K562 (cell line): ENCODE data around the gene LRFN4. TPM values are rescaled to one million over a fixed set of nuclear protein-coding genes. Genes with fewer than 3 reads are reported as not detected.

Experiments
- ADNP ChIP-seq: fragments of 200-800 bp; sonication (Bioruptor generic); IDR thresholded peaks from 2 replicates; pipeline ENCODE4 v1.6.1; 2016; ENCODE audit warnings: missing genetic modification characterization, missing compliant biosample characterization
- ARID1B ChIP-seq: fragments of 450-650 bp; IDR thresholded peaks from 2 replicates; pipeline ENCODE4 v1.6.1; 2016; ENCODE audit warnings: antibody characterized with exemption, mild to moderate bottlenecking, inconsistent platforms
- BCL6 ChIP-seq: fragments of 250-450 bp; sonication (Bioruptor Pico); IDR thresholded peaks from 2 replicates; pipeline ENCODE4 v1.4.0; 2020
- BRD9 ChIP-seq: fragments of 450-650 bp; IDR thresholded peaks from 2 replicates; pipeline ENCODE4 v1.6.1; 2018; ENCODE audit warnings: low read depth; ENCODE audit not compliant: partially characterized antibody
- CBX8 ChIP-seq: fragments of 200-600 bp; sonication (generic); IDR thresholded peaks from 2 replicates; pipeline ENCODE4 v1.6.1; 2012; ENCODE audit warnings: borderline replicate concordance, mixed run types, low read depth, mild to moderate bottlenecking, moderate library complexity, mixed read lengths, low read length, control low read depth, inconsistent platforms; ENCODE audit not compliant: poor library complexity, severe bottlenecking; ENCODE audit errors: extremely low read depth
- CEBPG ChIP-seq, 3 experiments: fragments of 200-800 bp in 1 of 3; sonication (Bioruptor generic) in 1 of 3; sonication (generic) in 1 of 3; formaldehyde crosslinking in 1 of 3; IDR thresholded peaks in 2 of 3; conservative IDR thresholded peaks in 1 of 3; 2 replicates each; pipeline versions ENCODE4 v1.6.1 to v1.8.0; 2016 to 2022; ENCODE audit warnings: missing compliant biosample characterization in 2 of 3, missing genetic modification characterization in 2 of 3, mild to moderate bottlenecking in 1 of 3, missing genetic modification reagents in 1 of 3
- CHD4 ChIP-seq: fragments of 200-600 bp; sonication (generic); IDR thresholded peaks from 3 replicates; pipeline ENCODE4 v1.6.1; 2012; ENCODE audit warnings: low read depth, mild to moderate bottlenecking, mixed read lengths, low read length, inconsistent platforms; ENCODE audit not compliant: insufficient read depth, insufficient replicate concordance, poor library complexity, severe bottlenecking
- CXXC5 ChIP-seq: fragments of 250-450 bp; sonication (Bioruptor Pico); IDR thresholded peaks from 2 replicates; pipeline ENCODE4 v1.8.0; 2022; ENCODE audit warnings: inconsistent platforms, mild to moderate bottlenecking, moderate library complexity
- DPF2 ChIP-seq: fragments of 450-650 bp; IDR thresholded peaks from 2 replicates; pipeline ENCODE4 v1.6.1; 2016
- EP300 ChIP-seq: IDR thresholded peaks from 2 replicates; pipeline ENCODE4 v1.6.1; 2012; ENCODE audit warnings: low read length, improper control_type of control experiment
- GTF2B ChIP-seq: IDR thresholded peaks from 2 replicates; pipeline ENCODE4 v1.6.1; 2011; ENCODE audit not compliant: insufficient read length; ENCODE audit errors: extremely low read depth
- KAT7 ChIP-seq: sonication (generic); formaldehyde crosslinking; IDR thresholded peaks from 2 replicates; pipeline ENCODE4 v1.8.0; 2022; ENCODE audit warnings: missing genetic modification reagents, mild to moderate bottlenecking, borderline replicate concordance
- L3MBTL2 ChIP-seq: fragments of 450-650 bp; IDR thresholded peaks from 2 replicates; pipeline ENCODE4 v1.6.1; 2016; ENCODE audit warnings: mild to moderate bottlenecking, moderate library complexity
- MAFF ChIP-seq: IDR thresholded peaks from 2 replicates; pipeline ENCODE4 v1.6.1; 2012; ENCODE audit warnings: low read length, improper control_type of control experiment
- MEIS2 ChIP-seq: fragments of 450-650 bp; IDR thresholded peaks from 2 replicates; pipeline ENCODE4 v1.6.1; 2014; ENCODE audit warnings: mild to moderate bottlenecking; ENCODE audit not compliant: partially characterized antibody
- MITF ChIP-seq: IDR thresholded peaks from 2 replicates; pipeline ENCODE4 v1.6.1; 2014; ENCODE audit warnings: antibody characterized with exemption
- NCOR1 ChIP-seq: fragments of 450-650 bp; IDR thresholded peaks from 2 replicates; pipeline ENCODE4 v1.6.1; 2016; ENCODE audit warnings: mild to moderate bottlenecking, moderate library complexity
- PCBP1 ChIP-seq: fragments of 200-400 bp; formaldehyde crosslinking; IDR thresholded peaks from 2 replicates; pipeline ENCODE4 v1.6.1; 2018; ENCODE audit warnings: mild to moderate bottlenecking, low read depth, low read length; ENCODE audit not compliant: poor library complexity, severe bottlenecking
- SMARCA5 ChIP-seq: fragments of 450-650 bp; IDR thresholded peaks from 2 replicates; pipeline ENCODE4 v1.6.1; 2016
- SMARCB1 ChIP-seq: IDR thresholded peaks from 2 replicates; pipeline ENCODE4 v1.6.1; 2011; ENCODE audit warnings: improper control_type of control experiment, low read depth; ENCODE audit not compliant: insufficient read length
- STAT5A ChIP-seq: IDR thresholded peaks from 2 replicates; pipeline ENCODE4 v1.6.1; 2012; ENCODE audit warnings: low read length, inconsistent platforms, borderline replicate concordance
- ZNF121 ChIP-seq: sonication (generic); formaldehyde crosslinking; conservative IDR thresholded peaks from 2 replicates; pipeline ENCODE4 v1.8.0; 2022; ENCODE audit warnings: missing genetic modification reagents
- ZNF239 ChIP-seq: fragments of 250-450 bp; sonication (Bioruptor Pico); IDR thresholded peaks from 2 replicates; pipeline ENCODE4 v1.4.0; 2020; ENCODE audit warnings: mild to moderate bottlenecking
- ZNF277 ChIP-seq: fragments of 250-450 bp; sonication (Bioruptor Pico); IDR thresholded peaks from 2 replicates; pipeline ENCODE4 v1.8.0; 2022; ENCODE audit warnings: inconsistent platforms, mild to moderate bottlenecking, moderate library complexity, borderline replicate concordance
- ZNF57 ChIP-seq: fragments of 450-650 bp; formaldehyde crosslinking; IDR thresholded peaks from 2 replicates; pipeline ENCODE4 v1.4.0; 2020; ENCODE audit warnings: mild to moderate bottlenecking, moderate library complexity
- polyA plus RNA-seq, 8 experiments: library from polyadenylated mRNA; depleted of rRNA in 4 of 8; stranded (reverse) in 5 of 8; unstranded in 3 of 8; fragments of >200 nt; fragmentation: Nextera tagmentation in 2 of 8; fragmentation: Illumina TruSeq in 1 of 8; extraction: Ambion mirVana in 2 of 8; extraction: Trizol in 1 of 8; gene quantifications; 2 replicates each; pipeline versions ENCODE4 v1.2.1 to v1.2.3, GENCODE V29; 2011 to 2014; ENCODE audit warnings: inconsistent platforms in 1 of 8, missing spikeins in 1 of 8
- total RNA-seq, 7 experiments: library from RNA; depleted of rRNA in 6 of 7; stranded (reverse); fragments of >200 nt in 6 of 7; fragmentation: Illumina TruSeq in 2 of 7; extraction: Trizol in 2 of 7; gene quantifications; 2 replicates each; pipeline versions ENCODE4 v1.2.1 to v1.2.3, GENCODE V29; 2011 to 2021; ENCODE audit warnings: low replicate concordance in 1 of 7

Gene LRFN4
- total and polyA plus RNA-seq, 9 of the 15 experiments (the other 6 are each of a cell fraction or from before 2014, with no cell fraction given): 0.10 to 60.1 (median 6.7) TPM

GRCh38 chr11:66834943-66835342, 21.9 kb upstream of the LRFN4 start (continued):
- TF ChIP-seq MITF (peak; percentile 12; the same call in 1 of the 2 replicates), ARID1B (peak; percentile 86), SMARCA5 (no peak), ADNP (tag) (no peak), CBX8 (no peak), PCBP1 (no peak), STAT5A (peak; percentile 17; the same call in 1 of the 2 replicates), ZNF121 (CRISPR knock-in tag) (no peak), KAT7 (no peak), DPF2 (peak; percentile 61), EP300 (peak; percentile 81), MAFF (no peak), L3MBTL2 (no peak), NCOR1 (peak; percentile 74), BRD9 (no peak), ZNF277 (CRISPR knock-in tag) (no peak), GTF2B (no peak), BCL6 (CRISPR knock-in tag) (no peak), SMARCB1 (no peak), ZNF57 (CRISPR knock-in tag) (no peak), MEIS2 (peak; percentile 86), ZNF239 (no peak), CHD4 (no peak), CEBPG (CRISPR knock-in tag; IDR thresholded peaks at IDR 0.05) (no peak), CEBPG (tag; conservative IDR thresholded peaks at IDR 0.05 in 1 of 2, IDR thresholded peaks at IDR 0.05 in 1 of 2) (no peak), CXXC5 (peak; percentile 75)
